Activated CD4-positive, alpha-beta T cell treated with anti-CD3 and anti-CD28 coated beads, Interleukin-2, Interleukin-6, amounts not matched to agents 100 ng/mL and 50 ng/mL, durations not matched to agents 16 hours and 8 hours (primary cell): ENCODE measurements around the gene DACT3.

Experiments used
- DNase-seq: peaks from one replicate; pipeline ENCODE4 v3.0.0-alpha.2; 2020

The DACT3 gene, protein sequence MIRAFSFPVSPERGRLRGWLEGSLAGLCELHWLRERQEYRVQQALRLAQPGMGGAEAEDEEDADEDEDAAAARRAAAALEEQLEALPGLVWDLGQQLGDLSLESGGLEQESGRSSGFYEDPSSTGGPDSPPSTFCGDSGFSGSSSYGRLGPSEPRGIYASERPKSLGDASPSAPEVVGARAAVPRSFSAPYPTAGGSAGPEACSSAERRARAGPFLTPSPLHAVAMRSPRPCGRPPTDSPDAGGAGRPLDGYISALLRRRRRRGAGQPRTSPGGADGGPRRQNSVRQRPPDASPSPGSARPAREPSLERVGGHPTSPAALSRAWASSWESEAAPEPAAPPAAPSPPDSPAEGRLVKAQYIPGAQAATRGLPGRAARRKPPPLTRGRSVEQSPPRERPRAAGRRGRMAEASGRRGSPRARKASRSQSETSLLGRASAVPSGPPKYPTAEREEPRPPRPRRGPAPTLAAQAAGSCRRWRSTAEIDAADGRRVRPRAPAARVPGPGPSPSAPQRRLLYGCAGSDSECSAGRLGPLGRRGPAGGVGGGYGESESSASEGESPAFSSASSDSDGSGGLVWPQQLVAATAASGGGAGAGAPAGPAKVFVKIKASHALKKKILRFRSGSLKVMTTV

DNA sequence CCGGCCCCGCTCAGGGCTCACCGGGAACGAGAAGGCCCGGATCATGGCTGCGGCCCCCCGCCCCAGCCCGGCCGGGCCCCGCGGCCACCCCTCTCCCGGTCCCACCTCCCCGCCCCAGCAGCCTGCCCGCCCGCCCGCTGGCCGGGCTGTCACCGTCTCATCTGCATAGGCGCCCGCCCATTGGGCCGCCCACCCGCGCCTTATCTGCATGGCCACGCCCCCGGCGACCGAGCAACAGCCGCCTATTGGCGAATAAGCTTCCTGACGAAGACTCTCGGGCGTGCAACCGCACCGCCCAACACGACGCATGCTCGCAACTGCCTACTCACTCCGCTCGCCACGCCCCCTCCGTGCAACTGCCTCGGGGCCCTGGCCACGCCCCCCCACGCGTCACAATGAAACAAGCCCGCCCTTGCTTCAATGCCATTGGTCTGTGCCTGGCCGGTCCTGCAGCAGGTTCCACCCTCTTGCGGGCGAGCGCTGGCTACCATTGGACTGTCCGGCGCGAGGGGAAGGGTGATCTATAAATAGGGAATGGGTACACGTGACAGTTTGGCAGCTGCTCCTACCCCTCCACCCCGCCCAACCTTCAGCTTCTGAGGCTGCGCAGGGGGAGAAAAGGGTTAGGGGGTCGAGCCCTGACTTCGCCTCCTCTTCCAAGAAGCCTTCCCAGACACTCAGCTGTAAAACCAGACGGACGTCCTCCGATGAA lies at the start of gene DACT3:
TSS of gene DACT3 (minus strand) at position 163 of the 712 bp plus-strand sequence. CDS start at position 45, 118 bp downstream.
- DNase-seq: peak; percentile 100

- no peak for DNase-seq
These were observed 49.7 kb upstream of the DACT3 start for GRCh38 chr19:46710687-46711086.

- peak; percentile 88 for DNase-seq
These were observed 43.5 kb upstream of the DACT3 start for GRCh38 chr19:46704379-46705076.

GRCh38 chr19:46700704-46701103 lies 39.7 kb upstream of the DACT3 start:
- no peak for DNase-seq

GRCh38 chr19:46698395-46699321 lies 37.7 kb upstream of the DACT3 start:
- no peak for DNase-seq

- peak; percentile 24 for DNase-seq
These were observed 36.4 kb upstream of the DACT3 start for GRCh38 chr19:46697204-46697960.

DNA sequence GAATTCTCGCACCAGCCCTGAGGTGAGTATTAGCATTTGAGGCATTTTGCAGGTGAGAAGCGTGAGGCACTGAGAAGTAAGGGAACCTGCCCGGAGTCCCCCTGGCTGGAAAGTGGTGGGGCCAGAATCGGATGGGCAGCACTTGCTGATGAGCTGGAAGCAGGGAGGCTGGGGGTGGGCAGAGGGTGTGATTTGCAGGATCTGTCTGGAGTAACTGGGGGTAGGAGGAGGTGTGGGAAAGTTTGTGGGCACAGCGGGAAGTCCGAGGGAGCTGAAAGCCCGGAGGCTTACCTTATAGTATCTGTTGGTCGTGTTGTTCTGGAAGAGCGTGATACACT lies 35.9 kb upstream of the DACT3 start:
- DNase-seq: no peak

DNA sequence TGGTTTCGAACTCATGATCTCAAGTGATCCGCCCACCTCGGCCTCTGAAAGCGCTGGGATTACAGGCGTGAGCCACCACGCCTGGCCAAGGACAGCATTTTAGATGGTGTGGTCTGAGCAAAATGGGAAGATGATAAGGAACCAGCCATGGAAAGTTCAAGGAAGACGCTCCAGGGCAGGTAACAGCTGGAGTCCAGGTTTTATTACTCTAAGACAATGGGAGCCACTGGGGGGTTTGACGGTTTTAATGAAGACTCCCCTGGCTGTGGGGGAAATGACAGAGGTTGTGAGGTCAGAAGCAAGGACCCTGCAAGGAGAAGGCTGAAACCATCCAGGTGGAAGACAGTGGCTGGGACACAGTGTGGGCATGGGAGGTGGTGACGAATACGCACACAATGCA lies 35.1 kb upstream of the DACT3 start:
- DNase-seq: no peak

- no peak for DNase-seq
These were observed 32.8 kb upstream of the DACT3 start for GRCh38 chr19:46693760-46694159.

DNA sequence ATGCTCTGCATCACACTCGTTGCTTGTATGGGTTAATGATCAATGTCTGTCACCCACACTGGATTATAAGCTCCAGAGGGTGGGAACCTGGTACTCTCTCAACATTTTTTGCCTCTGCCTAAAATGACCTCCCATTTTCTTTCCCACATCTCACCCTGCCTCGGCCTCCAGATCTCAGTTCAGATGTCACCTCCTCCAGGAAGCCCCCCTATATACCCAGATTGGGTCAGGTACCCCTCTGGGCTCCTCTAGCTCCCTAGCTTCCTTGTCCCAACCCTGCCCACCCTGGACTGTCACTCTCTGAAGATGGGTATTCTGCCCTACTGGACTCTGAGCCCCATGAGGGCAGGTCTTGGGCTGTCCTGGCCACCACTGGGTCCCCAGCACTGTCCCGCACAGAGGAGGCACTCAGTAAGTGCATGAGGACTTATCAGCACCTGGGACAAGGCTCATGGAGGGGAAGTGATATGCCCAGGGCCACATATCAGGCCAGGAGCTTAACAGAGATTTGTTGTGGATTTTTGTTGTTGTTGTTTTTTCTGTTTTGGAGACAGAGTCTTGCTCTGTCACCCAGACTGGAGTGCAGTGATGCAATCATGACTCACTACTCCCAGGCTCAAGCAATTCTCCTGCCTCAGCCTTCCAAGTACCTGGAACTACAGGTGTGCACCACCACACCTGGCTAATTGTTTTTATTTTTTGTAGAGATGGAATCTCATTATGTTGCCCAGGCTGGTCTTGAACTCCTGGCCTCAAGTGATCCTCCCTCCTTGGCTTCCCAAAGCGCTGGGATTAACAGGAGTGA lies 32.1 kb upstream of the DACT3 start:
- no peak for DNase-seq

- DNase-seq: no peak
These were observed 31.0 kb upstream of the DACT3 start for GRCh38 chr19:46691948-46692347.

DNA sequence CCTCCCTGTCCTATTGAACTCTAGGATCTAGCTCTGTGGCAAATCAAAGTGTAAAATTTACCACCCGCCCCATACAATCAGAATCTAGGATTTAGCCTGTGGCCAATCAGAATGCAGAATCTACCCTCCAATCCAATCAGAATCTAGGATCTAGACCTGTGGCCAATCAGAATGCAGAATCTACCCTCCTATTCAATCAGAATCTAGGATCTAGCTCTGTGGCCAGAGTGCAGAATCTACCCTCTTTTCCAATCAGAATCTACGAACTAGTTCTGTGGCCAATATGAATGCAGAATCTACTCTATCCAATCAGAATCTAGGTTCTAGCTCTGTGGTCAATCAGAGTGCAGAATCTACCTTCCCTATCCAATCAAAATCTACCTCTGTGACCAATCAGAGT lies 30.1 kb upstream of the DACT3 start:
- no peak for DNase-seq

- DNase-seq: no peak
These were observed 28.4 kb upstream of the DACT3 start for GRCh38 chr19:46689358-46689757.

DNA sequence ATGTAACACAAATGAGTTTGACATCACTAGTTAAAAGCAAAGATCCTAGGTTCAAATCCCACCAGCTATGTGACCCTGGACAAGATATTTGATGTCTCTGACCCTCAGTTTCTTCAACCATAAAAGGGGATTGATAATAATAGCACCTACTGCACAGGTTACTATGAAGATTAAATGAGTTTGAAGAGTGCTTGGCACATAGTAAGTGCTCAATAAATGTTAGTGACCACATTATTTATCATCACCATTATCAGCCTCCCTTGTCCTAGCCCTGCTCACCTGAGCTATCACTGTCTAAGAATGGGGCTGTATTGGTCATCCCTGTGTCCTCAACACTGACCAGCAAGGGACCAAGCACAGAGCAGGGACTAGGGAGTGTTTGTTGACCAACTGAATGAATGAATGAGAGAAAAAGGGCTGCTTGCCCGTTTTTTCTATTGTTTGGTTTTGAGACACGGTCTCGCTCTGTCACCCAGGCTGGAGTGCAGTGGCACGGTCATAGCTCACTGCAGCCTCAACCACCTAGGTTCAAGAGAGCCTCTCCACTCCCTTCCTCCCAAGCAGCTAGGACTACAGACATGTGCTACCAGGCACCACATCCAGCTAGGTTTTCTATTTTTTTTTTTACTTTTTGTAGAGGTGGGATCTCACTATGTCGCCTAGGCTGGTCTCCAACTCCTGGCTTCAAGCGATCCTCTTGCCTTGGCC lies 26.6 kb upstream of the DACT3 start:
- DNase-seq: no peak

DNA sequence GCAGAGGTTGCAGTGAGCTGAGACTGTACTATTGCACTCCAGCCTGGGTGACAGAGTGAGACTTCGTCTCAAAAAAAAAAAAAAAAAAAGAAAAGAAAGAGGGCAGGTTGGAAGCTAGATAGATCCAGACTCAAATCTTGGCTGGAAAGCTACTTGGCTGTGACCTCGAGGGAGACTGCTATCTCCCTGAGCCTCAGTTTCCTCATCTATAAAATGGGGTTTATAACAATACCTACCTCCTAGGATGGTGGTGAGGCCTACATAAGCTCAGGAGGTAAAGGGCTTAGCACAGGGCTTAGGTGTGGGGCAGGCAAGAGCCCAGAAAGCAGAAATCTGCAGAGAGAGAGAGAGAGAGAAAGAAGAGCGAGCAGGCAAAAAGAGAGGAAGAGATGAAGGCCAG lies 24.2 kb upstream of the DACT3 start:
- no peak for DNase-seq

DNA sequence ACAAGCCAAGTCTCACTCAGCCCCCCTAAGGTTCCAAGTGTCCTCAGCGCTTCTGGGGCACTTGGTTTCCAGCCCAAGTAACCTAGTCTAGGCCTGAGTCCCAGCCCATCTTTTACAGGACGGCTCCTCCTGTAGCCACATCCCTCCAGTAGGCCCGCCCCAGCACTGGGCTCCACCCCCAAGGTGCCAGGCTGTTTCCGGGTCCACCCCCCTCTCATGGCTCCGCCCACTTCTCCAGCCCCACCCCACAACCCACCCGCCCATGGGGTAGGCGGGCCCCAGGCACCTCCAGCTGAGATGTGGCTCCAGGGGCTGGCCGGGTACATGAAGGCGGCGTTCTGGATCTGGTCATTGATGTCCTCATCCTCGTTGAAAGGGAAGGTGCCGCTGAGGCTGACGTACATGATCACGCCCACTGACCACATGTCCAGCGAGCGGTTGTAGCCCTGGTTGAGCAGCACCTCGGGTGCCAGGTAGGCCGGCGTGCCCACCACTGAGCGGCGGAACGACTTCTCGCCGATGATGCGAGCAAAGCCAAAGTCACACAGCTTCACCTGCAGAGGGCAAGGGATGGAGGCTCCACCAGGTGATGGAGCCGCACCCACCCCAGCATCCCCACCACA lies 17.2 kb upstream of the DACT3 start:
- peak; percentile 66 for DNase-seq

GRCh38 chr19:46674416-46675178 lies 13.6 kb upstream of the DACT3 start:
- no peak for DNase-seq

DNA sequence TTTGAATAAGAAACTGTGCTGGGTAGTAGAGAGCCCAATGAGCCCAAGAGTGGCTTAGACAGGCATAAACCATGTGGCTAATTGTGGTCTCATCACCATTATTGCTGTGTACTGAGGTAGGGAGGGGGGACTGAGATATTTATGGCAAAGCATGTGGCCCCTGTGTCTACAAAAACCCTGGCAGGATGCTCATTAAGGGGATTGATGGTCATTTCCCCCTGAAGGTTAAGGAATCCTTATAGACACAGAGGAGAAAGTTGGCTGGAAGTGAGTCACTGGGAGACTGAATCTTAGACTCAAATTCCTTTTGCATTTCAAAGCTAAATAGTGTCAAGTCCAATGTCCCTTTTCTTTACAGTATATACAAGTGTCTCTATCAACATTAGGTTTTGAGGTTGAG lies 9.8 kb upstream of the DACT3 start:
- no peak for DNase-seq

GRCh38 chr19:46668662-46669061 lies 7.7 kb upstream of the DACT3 start:
- no peak for DNase-seq
